NK-92 (cell line): ENCODE data around the gene NPTN.
"Not testable (repeated sequence)": the region's sequence is repeated elsewhere in the genome, so short reads cannot be mapped to it uniquely, and the experiment has no call there.

Source experiments
- DNase-seq: peaks from one replicate; lab custom pipeline; 2025; ENCODE audit not compliant: unreplicated experiment; lab: John Stamatoyannopoulos, UW

Gene NPTN

DNA sequence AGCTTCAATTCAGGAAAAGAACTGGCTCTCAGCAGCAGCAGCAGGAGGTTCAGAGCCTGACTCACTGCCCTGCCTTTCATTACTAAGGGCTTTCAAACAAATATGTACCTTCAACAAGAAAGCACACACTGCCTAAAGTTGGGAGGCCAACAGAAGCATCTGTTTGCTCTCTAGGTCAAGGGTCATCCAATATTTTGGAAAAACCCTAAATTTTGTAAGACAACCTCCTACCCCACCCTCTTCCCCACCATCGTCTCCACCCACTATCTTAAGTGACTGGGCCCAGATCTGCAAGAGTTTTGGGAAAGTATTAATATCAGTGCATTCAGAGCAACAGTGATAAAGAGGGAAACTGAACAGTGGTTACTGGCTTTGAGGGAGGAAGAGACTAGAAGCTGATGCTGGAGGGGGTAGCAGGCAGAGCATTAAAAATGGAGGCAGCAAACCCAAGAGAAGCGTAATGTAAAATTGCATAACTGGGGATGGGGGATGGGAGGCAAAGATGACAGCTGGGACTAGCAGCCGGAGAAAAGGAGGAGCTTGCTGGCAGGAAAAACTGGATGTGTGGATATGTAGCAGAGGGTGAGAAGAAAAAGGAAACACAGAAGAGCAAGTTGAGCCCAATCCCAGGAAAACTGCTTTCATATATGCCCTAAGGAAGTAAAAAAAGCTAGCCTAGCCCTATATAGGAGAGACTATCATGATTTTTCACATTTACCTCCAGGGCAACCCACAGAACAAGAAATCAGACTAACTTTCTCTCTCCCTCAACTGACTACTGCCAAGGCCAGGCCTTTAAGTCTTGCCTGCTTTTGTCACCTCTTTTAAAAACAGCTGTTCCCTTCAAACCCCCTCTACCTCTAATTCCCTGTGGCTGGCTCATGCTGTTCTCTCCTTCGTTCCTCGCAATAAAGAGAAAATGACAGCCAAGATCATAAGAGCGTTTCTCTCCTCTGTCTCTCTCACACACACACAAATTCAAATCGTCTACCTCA, 31.4 kb downstream of the NPTN start:
- DNase-seq, result no peak

- DNase-seq, result no peak
These were observed 32.5 kb downstream of the NPTN start for GRCh38 chr15:73600413-73601335.

GRCh38 chr15:73599934-73600333, 33.3 kb downstream of the NPTN start:
- DNase-seq, result no peak

DNA sequence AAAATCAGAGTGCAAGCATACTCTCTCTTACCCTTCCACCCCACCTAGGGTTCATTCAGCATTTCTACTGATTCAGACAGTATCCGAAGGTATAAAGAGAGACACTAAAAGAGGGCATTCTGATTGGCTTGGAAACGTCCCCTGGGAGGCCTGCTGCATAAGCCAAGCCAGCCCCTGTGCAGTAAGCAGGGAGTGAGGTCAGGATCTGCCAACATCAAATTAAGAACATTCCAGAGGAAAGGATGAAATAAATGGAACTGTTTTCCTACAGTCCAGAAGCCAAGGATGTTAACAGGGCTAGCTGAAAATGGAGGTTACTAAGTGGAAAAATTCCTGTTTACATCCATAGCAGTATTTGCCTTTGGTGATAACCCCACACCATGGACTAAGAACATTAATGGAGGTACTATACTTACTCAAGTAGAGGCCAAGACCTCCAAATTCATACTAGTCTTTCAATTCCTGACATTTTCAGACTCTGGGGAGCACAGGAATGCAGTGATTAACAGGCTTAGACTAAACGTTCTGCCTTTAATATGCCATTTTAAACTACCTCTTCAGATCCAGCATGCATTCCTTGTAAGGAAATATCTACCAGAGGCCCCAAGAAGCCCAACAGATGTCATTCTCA, 34.5 kb downstream of the NPTN start:
- no peak for DNase-seq

DNA sequence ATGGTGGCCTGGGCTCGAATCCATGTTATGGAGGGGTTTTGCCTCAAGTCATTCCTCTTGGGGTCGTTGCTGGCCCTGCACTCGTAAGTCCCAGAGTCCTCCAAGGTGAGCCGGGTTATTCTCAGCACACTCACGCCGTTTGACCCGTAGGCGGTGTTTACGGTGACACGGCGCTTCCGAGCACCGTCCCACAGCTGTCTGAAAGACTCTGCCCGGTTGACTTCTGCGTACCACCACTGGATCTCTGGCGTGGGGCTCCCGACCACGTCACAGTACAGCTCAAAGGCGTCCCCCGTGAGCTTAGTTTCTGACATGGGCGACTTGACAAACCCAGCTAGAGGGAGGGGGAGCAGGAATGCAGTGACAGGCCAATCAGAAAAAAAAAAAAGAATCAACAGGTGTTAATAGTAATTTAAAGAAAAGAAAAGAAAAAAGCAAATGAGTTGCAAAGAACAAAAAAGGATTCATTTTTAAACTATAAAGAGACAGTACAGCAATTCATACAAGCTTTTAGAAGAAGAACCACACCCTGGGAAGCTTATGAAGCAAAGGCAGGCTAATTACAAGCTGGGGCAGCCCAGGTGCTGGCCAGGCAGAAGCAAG, 36.1 kb downstream of the NPTN start:
- no peak for DNase-seq

GRCh38 chr15:73596174-73596573, 37.0 kb downstream of the NPTN start:
- DNase-seq, result no peak

- no peak for DNase-seq
These were observed 39.1 kb downstream of the NPTN start for GRCh38 chr15:73594109-73594508.

DNA sequence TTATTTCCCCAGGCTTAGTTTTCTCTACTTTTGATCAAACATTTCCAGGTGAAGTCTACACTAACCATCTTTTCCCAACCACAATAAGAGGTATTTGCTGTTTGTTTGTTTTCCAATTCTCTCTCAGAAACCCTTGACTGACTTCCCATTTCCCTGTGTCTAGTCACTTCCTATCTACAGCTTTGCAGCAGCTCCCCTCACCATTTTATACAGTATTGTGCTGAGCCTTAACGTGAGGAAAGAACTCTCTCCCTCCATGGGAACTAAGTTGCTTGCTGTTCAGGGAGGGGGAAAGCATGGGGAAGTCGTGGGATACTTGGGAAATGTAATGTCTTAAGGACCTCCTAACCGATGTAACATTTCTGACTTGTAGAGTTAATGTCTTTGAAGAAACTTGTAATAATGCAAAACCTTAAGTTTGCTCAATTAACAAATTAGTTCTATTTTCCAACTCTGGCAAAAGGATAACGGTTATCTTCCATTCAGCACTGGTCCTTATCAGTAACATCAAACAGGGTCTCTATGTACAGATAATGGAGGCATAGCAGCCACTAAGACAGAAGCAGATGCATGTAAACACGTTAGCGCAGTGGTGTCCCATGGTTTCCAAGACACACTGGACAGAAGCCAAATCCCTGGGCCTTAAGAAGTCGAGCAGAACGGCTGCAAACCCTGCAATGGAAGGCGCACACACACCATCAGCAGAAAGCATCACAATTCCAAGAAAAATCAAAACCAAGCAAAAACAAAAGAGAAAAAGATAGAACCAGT, 39.7 kb downstream of the NPTN start:
- no peak for DNase-seq

- no peak for DNase-seq
These were observed 42.9 kb downstream of the NPTN start for GRCh38 chr15:73590263-73590662.

GRCh38 chr15:73589766-73590165, 43.4 kb downstream of the NPTN start:
- DNase-seq, result no peak

GRCh38 chr15:73585871-73586654, 47.1 kb downstream of the NPTN start:
- no peak for DNase-seq

DNA sequence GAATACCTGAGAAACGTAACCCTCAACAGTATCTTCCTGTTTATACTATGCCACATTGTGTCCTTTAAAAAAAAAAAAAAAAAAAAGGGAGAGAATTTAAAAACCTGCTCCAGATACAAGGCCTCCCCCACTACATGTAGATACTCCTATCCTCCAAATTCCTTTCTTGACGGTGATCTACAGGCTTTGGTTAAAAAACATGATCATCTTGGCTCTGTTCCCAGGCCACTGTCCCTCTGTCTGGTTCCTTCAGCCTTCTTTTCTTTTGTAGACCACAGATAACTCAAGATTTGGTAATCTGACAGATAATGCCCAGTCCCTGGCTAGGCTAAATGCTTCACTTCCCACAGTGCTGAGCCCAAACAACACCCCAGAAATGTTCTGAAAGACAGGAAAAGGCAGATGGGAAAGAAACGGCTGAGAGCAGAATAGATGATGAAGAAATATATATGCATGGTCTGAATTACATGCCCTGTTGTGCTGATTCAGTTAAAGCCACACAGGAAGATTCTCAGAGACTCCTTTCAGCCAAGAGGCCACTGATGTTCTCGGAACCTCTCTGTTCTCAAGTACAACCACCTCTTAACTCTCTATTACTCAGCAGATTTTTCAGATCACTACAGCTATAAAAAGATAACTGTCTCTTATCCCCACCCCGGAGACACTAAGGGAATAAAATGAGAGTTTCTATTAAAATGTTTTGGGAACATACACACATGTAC, 48.3 kb downstream of the NPTN start:
- DNase-seq, result no peak

GRCh38 chr15:73583544-73583943, 49.6 kb downstream of the NPTN start:
- DNase-seq, result no peak

- no peak for DNase-seq
These were observed 50.3 kb downstream of the NPTN start for GRCh38 chr15:73582851-73583379.

- no peak for DNase-seq
These were observed 55.2 kb downstream of the NPTN start for GRCh38 chr15:73578026-73578425.

DNA sequence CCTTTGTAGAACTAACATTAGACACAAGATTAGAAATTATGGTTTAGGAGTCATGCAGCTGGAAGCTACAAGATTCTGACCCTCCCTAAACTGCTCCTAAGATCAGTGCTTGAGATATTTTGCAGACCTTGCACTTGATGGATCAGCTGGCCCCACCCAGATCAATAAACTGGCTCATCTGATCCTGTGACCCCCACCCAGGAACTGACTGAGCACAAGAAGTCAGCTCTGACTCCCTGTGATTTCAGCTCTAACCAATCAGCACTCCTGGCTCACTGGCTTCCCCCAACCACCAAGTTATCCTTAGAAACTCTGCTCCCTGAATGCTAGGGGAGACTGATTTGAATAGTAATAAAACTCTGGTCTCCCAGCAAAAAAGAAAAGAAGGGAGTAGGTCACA, 55.6 kb downstream of the NPTN start:
- not testable (repeated sequence) for DNase-seq

DNA sequence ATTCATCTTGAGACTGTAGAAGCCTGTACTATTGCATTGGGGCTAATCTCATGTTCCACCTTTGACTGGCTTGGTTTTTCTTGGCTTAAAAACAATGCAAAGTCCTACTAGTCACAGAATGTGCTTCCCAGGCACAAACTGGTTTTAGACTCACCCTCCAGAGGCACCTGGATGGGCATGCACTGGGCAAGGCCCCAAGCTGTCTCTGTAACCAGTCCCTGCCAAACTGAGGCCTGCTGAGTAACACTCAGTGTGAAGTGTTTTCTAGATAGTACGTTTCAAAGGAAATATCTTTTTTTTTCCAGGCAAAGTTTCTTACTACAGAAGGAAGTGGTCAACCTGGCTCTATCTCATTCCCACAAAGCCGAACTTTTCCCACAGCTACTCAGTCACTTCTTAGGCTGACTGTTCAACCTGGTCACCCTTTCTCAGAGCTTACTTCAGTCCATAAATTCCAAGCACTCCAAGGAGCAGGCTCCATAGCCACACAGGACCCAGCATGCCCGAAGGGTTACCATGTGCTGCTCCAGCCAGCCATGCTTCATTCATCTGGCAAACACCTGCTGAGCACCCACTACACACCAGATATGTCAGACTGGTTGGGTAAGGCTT, 57.4 kb downstream of the NPTN start:
- no peak for DNase-seq

GRCh38 chr15:73573572-73573971, 59.6 kb downstream of the NPTN start:
- no peak for DNase-seq
